GM12878 (cell line): Measurements from ENCODE around the gene AGT. TPM values are rescaled to one million over a fixed set of nuclear protein-coding genes. Genes with fewer than 3 reads are reported as not detected.

ENCODE experiments used
- ATAC-seq: fragments of 200-7000 bp; cut with Tn5 transposase; 3 replicates; pipeline ENCODE4 v1.9.1; 2020; ENCODE audit warnings: mild to moderate bottlenecking, moderate library complexity
- BruUV-seq: library from RNA; stranded (reverse); fragments of 400-500 nt; replicated peaks from 2 replicates; lab custom pipeline; 2021; lab: Mats Ljungman, UMichigan
- CTCF ChIA-PET: fragments of 300-600 bp; sonication (Branson Sonifier 250); formaldehyde crosslinking; extraction: SDS; loops from one replicate; lab custom pipeline; 2021; ENCODE audit warnings: inconsistent platforms; lab: Yijun Ruan, JAX
- POLR2A ChIA-PET: fragments of 350-600 bp; formaldehyde crosslinking; extraction: SDS; loops from one replicate; lab custom pipeline; 2021; ENCODE audit warnings: inconsistent platforms; lab: Charles Lee
- RAD21 ChIA-PET: fragments of 300-600 bp; sonication (Branson Sonifier 250); formaldehyde crosslinking; loops from one replicate; lab custom pipeline; 2023; ENCODE audit warnings: antibody characterized with exemption; ENCODE audit not compliant: unreplicated experiment; lab: Charles Lee
- SMC1A ChIA-PET: fragments of 300-600 bp; sonication (Branson Sonifier 250); formaldehyde crosslinking; loops from one replicate; lab custom pipeline; 2023; ENCODE audit not compliant: unreplicated experiment, uncharacterized antibody; lab: Charles Lee
- DNase-seq: peaks from one replicate; pipeline ENCODE4 v3.0.0-alpha.2; 2011; ENCODE audit warnings: low read depth, low spot score
- FAIRE-seq: peaks from 3 replicates; lab custom pipeline; 2011; peaks lifted over from hg19 to GRCh38; lab: Jason Lieb, UNC
- H2AFZ ChIP-seq: 2 replicates; pipeline ENCODE4 v1.6.0; 2011; ENCODE audit warnings: low read depth, low read length, control low read depth; ENCODE audit not compliant: control insufficient read depth
- H3K27ac ChIP-seq: 2 replicates; pipeline ENCODE4 v1.5.1; 2011; ENCODE audit warnings: control low read depth; ENCODE audit not compliant: control insufficient read depth, insufficient read depth
- H3K27me3 ChIP-seq, 2 experiments: replicated peaks in 1 of 2; 2 replicates each; pipeline versions ENCODE4 v1.6.0 to v1.6.1; 2011; ENCODE audit warnings: low read length in 1 of 2; ENCODE audit not compliant: control insufficient read depth in 2 of 2, insufficient read depth in 2 of 2
- H3K36me3 ChIP-seq, 2 experiments: 2 replicates each; pipeline ENCODE4 v1.5.1; 2011; ENCODE audit warnings: low read length in 1 of 2; ENCODE audit not compliant: control insufficient read depth in 2 of 2, insufficient read depth in 2 of 2
- H3K4me1 ChIP-seq: 2 replicates; pipeline ENCODE4 v1.6.1; 2011; ENCODE audit warnings: mild to moderate bottlenecking, low read length, moderate library complexity, mixed read lengths; ENCODE audit not compliant: control insufficient read depth, insufficient read depth
- H3K4me2 ChIP-seq: 2 replicates; pipeline ENCODE4 v1.6.0; 2011; ENCODE audit warnings: control low read depth; ENCODE audit not compliant: control insufficient read depth, insufficient read depth
- H3K4me3 ChIP-seq: fragments of 200-600 bp; sonication (generic); 2 replicates; pipeline ENCODE4 v1.5.1; 2016
- H3K79me2 ChIP-seq: 2 replicates; pipeline ENCODE4 v1.6.0; 2011; ENCODE audit warnings: low read length; ENCODE audit not compliant: control insufficient read depth, insufficient read depth
- H3K9ac ChIP-seq: 2 replicates; pipeline ENCODE4 v1.8.0; 2011; ENCODE audit warnings: low read length, control low read depth, mixed read lengths; ENCODE audit not compliant: control insufficient read depth, insufficient read depth
- H3K9me3 ChIP-seq: replicated peaks from 3 replicates; pipeline ENCODE4 v1.5.1; 2011; ENCODE audit warnings: mild to moderate bottlenecking, low read length; ENCODE audit not compliant: control insufficient read depth, insufficient read depth
- H4K20me1 ChIP-seq: 2 replicates; pipeline ENCODE4 v1.6.0; 2011; ENCODE audit not compliant: control insufficient read depth, insufficient read depth
- CHD1 ChIP-seq: IDR thresholded peaks from 2 replicates; pipeline ENCODE4 v1.6.1; 2012; ENCODE audit warnings: low read depth, low read length, improper control_type of control experiment
- CHD4 ChIP-seq: fragments of 200-600 bp; sonication (generic); IDR thresholded peaks from 2 replicates; pipeline ENCODE4 v1.6.1; 2016; ENCODE audit warnings: mild to moderate bottlenecking
- EGR1 ChIP-seq, 2 experiments: IDR thresholded peaks; 1 replicate in 1 of 2; 2 replicates in 1 of 2; pipeline ENCODE4 v1.6.1; 2011 to 2012; ENCODE audit warnings: low read depth in 2 of 2, low read length in 2 of 2, borderline replicate concordance in 1 of 2, mild to moderate bottlenecking in 1 of 2, moderate library complexity in 1 of 2
- GATAD2B ChIP-seq: fragments of 450-650 bp; conservative IDR thresholded peaks from 2 replicates; pipeline ENCODE4 v1.6.1; 2017; ENCODE audit warnings: low read depth, mild to moderate bottlenecking, moderate library complexity
- HCFC1 ChIP-seq: fragments of 150-350 bp; IDR thresholded peaks from 2 replicates; pipeline ENCODE4 v1.6.1; 2014; ENCODE audit warnings: low read length
- NFXL1 ChIP-seq: fragments of 450-650 bp; IDR thresholded peaks from 2 replicates; pipeline ENCODE4 v1.6.1; 2017; ENCODE audit warnings: antibody characterized with exemption, mild to moderate bottlenecking, borderline replicate concordance
- NRF1 ChIP-seq: conservative IDR thresholded peaks from 2 replicates; pipeline ENCODE4 v1.6.1; 2011; ENCODE audit warnings: mild to moderate bottlenecking, low read depth, low read length, improper control_type of control experiment
- PAX8 ChIP-seq: fragments of 450-650 bp; IDR thresholded peaks from 2 replicates; pipeline ENCODE4 v1.6.1; 2017; ENCODE audit warnings: mild to moderate bottlenecking, moderate library complexity
- POLR2AphosphoS2 ChIP-seq: IDR thresholded peaks from 2 replicates; pipeline ENCODE4 v1.6.1; 2011; ENCODE audit warnings: low read depth, mild to moderate bottlenecking, low read length, improper control_type of control experiment, moderate library complexity
- SIX5 ChIP-seq: IDR thresholded peaks from 2 replicates; pipeline ENCODE4 v1.6.1; 2011; ENCODE audit warnings: mild to moderate bottlenecking, low read depth, low read length, moderate library complexity; ENCODE audit not compliant: severe bottlenecking
- SMARCA5 ChIP-seq: fragments of 450-650 bp; IDR thresholded peaks from 2 replicates; pipeline ENCODE4 v1.6.1; 2017; ENCODE audit warnings: mild to moderate bottlenecking
- SUZ12 ChIP-seq: fragments of 200-600 bp; sonication (generic); IDR thresholded peaks from one replicate; pipeline ENCODE4 v1.6.1; 2018; ENCODE audit warnings: antibody characterized with exemption, mild to moderate bottlenecking; ENCODE audit not compliant: unreplicated experiment
- YY1 ChIP-seq: IDR thresholded peaks from 2 replicates; pipeline ENCODE4 v1.6.1; 2011; ENCODE audit warnings: low read depth, mild to moderate bottlenecking, low read length
- ZBED1 ChIP-seq: IDR thresholded peaks from 2 replicates; pipeline ENCODE4 v1.6.1; 2016; ENCODE audit warnings: borderline replicate concordance
- ZNF207 ChIP-seq: fragments of 450-650 bp; IDR thresholded peaks from 2 replicates; pipeline ENCODE4 v1.6.1; 2014; ENCODE audit warnings: antibody characterized with exemption, mild to moderate bottlenecking, borderline replicate concordance
- WGBS: methylation state at CpG from one replicate; pipeline ENCODE4 v1.1.6; 2016; ENCODE audit warnings: low lambda C conversion rate; ENCODE audit not compliant: insufficient replicate concordance, insufficient coverage; ENCODE audit errors: missing lambda C conversion rate; 5-methylcytosine and 5-hydroxymethylcytosine counted together
- in situ Hi-C: fragments of 300-500 bp; cut with MboI; formaldehyde crosslinking; loops from 9 replicates; pipeline ENCODE4 v1.14.3; 2018; ENCODE audit warnings: mixed read lengths
- intact Hi-C: fragments of 100-400 bp; cut with micrococcal nuclease; formaldehyde crosslinking; loops from one replicate; pipeline ENCODE4 v1.14.2; 2022; ENCODE audit not compliant: unreplicated experiment
- polyA plus RNA-seq, 11 experiments: library from polyadenylated mRNA; depleted of rRNA in 4 of 11; unstranded in 6 of 11; stranded (reverse) in 5 of 11; fragments of >200 nt; fragmentation: Nextera tagmentation in 4 of 11; fragmentation: Illumina TruSeq in 1 of 11; extraction: Ambion mirVana in 4 of 11; extraction: Trizol in 1 of 11; gene quantifications; 1 replicate in 1 of 11; 2 replicates in 10 of 11; pipeline versions ENCODE4 v1.2.1 to v1.2.3, GENCODE V29; 2011 to 2016; ENCODE audit warnings: inconsistent platforms in 2 of 11, missing spikeins in 2 of 11, low read depth in 1 of 11
- total RNA-seq, 4 experiments: library from RNA; depleted of rRNA in 3 of 4; stranded (reverse); fragments of >200 nt in 3 of 4; fragmentation: Illumina TruSeq in 1 of 4; extraction: Trizol in 1 of 4; gene quantifications; 2 replicates each; pipeline versions ENCODE4 v1.2.1 to v1.2.3, GENCODE V29; 2013 to 2021
- TF ChIP-seq, protein P1 (sequence below): fragments of 450-650 bp; IDR thresholded peaks from 2 replicates; pipeline ENCODE4 v1.6.1; 2017; ENCODE audit warnings: mild to moderate bottlenecking, low read depth, inconsistent platforms; ENCODE audit not compliant: poor library complexity, severe bottlenecking
- TF ChIP-seq, protein P2 (sequence below), 3 experiments: IDR thresholded peaks in 2 of 3; conservative IDR thresholded peaks in 1 of 3; 2 replicates each; pipeline ENCODE4 v1.5.1; 2011; ENCODE audit warnings: low read depth in 3 of 3, low read length in 3 of 3, mild to moderate bottlenecking in 3 of 3, control low read depth in 2 of 3, moderate library complexity in 2 of 3, inconsistent platforms in 1 of 3, mixed read lengths in 1 of 3; ENCODE audit not compliant: control insufficient read depth in 2 of 3, insufficient read depth in 1 of 3; ENCODE audit errors: extremely low read depth in 1 of 3

Gene AGT
- total and polyA plus RNA-seq, 10 of the 15 experiments (the other 5 are each of a cell fraction or from before 2014, with no cell fraction given), result 0.69 TPM; not detected in 9

DNA sequence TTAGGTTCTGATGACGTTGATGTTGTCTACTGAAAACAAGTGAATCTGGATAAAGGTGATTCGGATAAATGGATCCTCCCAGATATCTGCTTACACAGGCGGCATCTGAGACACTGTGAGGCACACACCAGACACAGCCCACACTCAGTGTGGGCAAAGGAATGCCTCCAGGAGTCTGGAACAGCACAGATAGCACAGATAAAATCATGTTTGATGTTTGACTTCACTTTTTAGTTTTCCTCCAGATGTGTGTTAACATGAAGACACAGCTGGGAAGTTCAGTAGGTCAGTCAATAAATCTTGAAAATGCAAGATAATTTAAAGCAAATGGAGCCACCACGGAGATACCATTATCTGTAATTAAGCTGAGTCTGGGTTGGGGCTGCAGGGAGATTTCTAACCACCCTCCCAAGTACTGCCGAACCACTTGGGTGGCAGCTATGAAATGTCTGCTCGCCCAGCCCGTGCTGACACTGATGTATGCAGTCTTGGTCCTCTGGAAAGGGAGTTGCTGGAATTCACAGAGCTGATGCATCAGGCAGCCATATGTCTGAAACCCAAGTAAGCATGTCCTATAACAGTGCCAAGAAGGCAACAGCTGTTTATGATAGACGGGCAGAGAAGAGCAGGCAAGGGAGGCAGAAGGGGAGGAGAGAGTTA is 44.9 kb upstream of the AGT start:
- ChIA-PET SMC1A (no interaction called here), POLR2A (no interaction called here), RAD21 (no interaction called here), CTCF (no interaction called here)
- no peak overlapping the region for H3K9ac ChIP-seq
- H4K20me1 ChIP-seq, result no peaks in the 10 kb centered on the region
- no peaks in the 10 kb centered on the region for H3K9me3 ChIP-seq
- WGBS, result 38% methylated on average over 8 of the region's 8 CpGs
- ATAC-seq (no peak), FAIRE-seq (no peak), DNase-seq (no peak)
- no peaks in the 10 kb centered on the region for H3K36me3 ChIP-seq
- no peaks in the 10 kb centered on the region for H3K79me2 ChIP-seq
- BruUV-seq, result no TSS peak
- H3K4me1 ChIP-seq, result no peaks in the 10 kb centered on the region
- no peaks in the 10 kb centered on the region; a peak in 2 of 4 replicates for H3K27me3 ChIP-seq
- intact Hi-C loops (no loop called here), in situ Hi-C loops (no loop called here)
- no peak overlapping the region for H3K4me3 ChIP-seq
- no peak overlapping the region for H3K4me2 ChIP-seq
- no peak overlapping the region for H2AFZ ChIP-seq
- no peak overlapping the region for H3K27ac ChIP-seq
- TF ChIP-seq, protein P1, sequence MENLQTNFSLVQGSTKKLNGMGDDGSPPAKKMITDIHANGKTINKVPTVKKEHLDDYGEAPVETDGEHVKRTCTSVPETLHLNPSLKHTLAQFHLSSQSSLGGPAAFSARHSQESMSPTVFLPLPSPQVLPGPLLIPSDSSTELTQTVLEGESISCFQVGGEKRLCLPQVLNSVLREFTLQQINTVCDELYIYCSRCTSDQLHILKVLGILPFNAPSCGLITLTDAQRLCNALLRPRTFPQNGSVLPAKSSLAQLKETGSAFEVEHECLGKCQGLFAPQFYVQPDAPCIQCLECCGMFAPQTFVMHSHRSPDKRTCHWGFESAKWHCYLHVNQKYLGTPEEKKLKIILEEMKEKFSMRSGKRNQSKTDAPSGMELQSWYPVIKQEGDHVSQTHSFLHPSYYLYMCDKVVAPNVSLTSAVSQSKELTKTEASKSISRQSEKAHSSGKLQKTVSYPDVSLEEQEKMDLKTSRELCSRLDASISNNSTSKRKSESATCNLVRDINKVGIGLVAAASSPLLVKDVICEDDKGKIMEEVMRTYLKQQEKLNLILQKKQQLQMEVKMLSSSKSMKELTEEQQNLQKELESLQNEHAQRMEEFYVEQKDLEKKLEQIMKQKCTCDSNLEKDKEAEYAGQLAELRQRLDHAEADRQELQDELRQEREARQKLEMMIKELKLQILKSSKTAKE, result no peak
- TF ChIP-seq NRF1, result no peak
- TF ChIP-seq SIX5, result no peak
- no peak for TF ChIP-seq CHD1
- no peak for TF ChIP-seq ZNF207
- no peak for TF ChIP-seq EGR1 (IDR thresholded peaks at IDR 0.05; ENCODE audit: borderline replicate concordance in 1 of 2, low read depth in 2 of 2, low read length in 2 of 2)
- TF ChIP-seq NFXL1, result no peak
- TF ChIP-seq ZBED1, result no peak
- no peak for TF ChIP-seq SUZ12
- TF ChIP-seq CHD4, result no peak
- TF ChIP-seq, protein P2, sequence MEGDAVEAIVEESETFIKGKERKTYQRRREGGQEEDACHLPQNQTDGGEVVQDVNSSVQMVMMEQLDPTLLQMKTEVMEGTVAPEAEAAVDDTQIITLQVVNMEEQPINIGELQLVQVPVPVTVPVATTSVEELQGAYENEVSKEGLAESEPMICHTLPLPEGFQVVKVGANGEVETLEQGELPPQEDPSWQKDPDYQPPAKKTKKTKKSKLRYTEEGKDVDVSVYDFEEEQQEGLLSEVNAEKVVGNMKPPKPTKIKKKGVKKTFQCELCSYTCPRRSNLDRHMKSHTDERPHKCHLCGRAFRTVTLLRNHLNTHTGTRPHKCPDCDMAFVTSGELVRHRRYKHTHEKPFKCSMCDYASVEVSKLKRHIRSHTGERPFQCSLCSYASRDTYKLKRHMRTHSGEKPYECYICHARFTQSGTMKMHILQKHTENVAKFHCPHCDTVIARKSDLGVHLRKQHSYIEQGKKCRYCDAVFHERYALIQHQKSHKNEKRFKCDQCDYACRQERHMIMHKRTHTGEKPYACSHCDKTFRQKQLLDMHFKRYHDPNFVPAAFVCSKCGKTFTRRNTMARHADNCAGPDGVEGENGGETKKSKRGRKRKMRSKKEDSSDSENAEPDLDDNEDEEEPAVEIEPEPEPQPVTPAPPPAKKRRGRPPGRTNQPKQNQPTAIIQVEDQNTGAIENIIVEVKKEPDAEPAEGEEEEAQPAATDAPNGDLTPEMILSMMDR (IDR thresholded peaks at IDR 0.05 in 2 of 3, conservative IDR thresholded peaks at IDR 0.05 in 1 of 3; ENCODE audit: control insufficient read depth in 2 of 3, extremely low read depth in 1 of 3, insufficient read depth in 1 of 3, low read depth in 3 of 3, low read length in 3 of 3), result no peak
- no peak for TF ChIP-seq YY1
- TF ChIP-seq GATAD2B, result no peak
- TF ChIP-seq HCFC1, result no peak
- no peak for TF ChIP-seq SMARCA5
- TF ChIP-seq PAX8, result no peak
- no peak for TF ChIP-seq POLR2AphosphoS2
